ENCODE data around the gene SERP2. TPM values are rescaled to one million over a fixed set of nuclear protein-coding genes. Genes with fewer than 3 reads are reported as not detected.

Gene SERP2
- total and polyA plus RNA-seq, 2 donors (not counting 3 experiments of a cell fraction or from before 2014, with no cell fraction given), result 0.30 TPM; not detected in 1

DNA sequence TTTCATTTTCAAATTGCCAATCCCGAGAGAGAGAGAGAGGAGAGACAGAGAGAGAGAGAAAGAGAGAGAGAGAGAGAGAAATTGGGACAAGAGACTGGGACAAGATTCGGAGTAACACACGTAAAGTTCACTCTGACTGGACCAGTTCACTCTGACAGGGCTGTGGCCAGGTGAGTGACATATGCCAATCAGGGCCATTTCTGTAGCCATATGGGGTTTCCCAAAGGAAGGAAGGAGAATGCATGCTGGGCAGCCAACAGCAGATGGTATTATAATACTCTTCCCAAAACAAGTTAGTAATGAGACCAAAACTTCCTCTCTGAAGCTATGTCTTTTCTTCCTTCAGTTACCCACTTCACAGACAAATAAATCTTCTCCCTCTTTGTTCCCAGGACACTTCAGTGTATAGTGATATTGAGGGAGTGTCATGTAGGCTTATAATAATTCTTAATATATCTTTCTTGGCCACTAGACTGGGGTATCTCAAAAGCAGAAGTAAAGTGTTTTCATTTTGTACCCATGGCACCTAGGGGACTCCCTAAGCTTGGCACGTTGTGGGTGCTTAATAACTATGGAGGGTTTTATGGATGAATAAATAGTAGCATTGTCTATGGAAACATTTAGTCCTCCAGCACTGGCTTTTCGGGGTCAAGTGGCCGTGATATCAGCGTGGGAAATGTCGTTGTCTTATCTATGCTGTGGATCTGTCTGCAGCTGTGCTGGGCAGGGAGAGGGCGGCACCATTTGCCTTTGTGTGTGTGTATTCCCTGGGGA lies 51.6 kb downstream of the SERP2 start:
- no peaks in the 10 kb centered on the region for H3K79me2 ChIP-seq (ENCODE audit: control insufficient read depth, insufficient read depth, low read length)
- CTCF ChIA-PET, result interaction anchor here (0.8 to 1.4 kb wide), 2 partner anchors 10 to 203 kb away, joined by 3 read pairs; no protein-coding TSS in a partner anchor

More for the DNA sequence above, 51.6 kb downstream of the SERP2 start:
- dilution Hi-C loops (cut with MboI; ENCODE audit: extremely low pct_ligation_motif_present, low sequenced_read_pairs) (no loop called here), intact Hi-C loops (cut with micrococcal nuclease) (no loop called here)
- H3K27ac ChIP-seq (ENCODE audit: insufficient read depth, low read depth, low read length), result no peak overlapping the region
- peaks cover 4 to 5% of the 10 kb centered on the region in 2 experiments for H3K27me3 ChIP-seq (ENCODE audit: control insufficient read depth in 2 of 2, insufficient read depth in 2 of 2, low read length in 2 of 2)
- FAIRE-seq, result no peak
- no peaks in the 10 kb centered on the region for H3K36me3 ChIP-seq (ENCODE audit: control insufficient read depth in 2 of 2, extremely low read depth in 1 of 2, insufficient read depth in 2 of 2, low read length in 2 of 2)
- H4K20me1 ChIP-seq (replicated peaks; ENCODE audit: control insufficient read depth, extremely low read depth, insufficient read depth, low read length), result no peaks in the 10 kb centered on the region
- POLR2A ChIA-PET, result no interaction called here
- no peak overlapping the region for H2AFZ ChIP-seq (ENCODE audit: low read depth, low read length)
- DNase-seq (ENCODE audit: low read depth, low spot score), result peak; percentile 20
- BruUV-seq (replicated peaks), result no TSS peak
- no peaks in the 10 kb centered on the region for H3K9me3 ChIP-seq (replicated peaks; ENCODE audit: control insufficient read depth, insufficient read depth, low read length)
- no peak overlapping the region for H3K9ac ChIP-seq (replicated peaks; ENCODE audit: extremely low read depth, insufficient read depth, low read length)
- no peak overlapping the region for H3K4me3 ChIP-seq (replicated peaks in 1 of 3; ENCODE audit: insufficient read depth in 1 of 3, low read depth in 1 of 3, low read length in 3 of 3)
- H3K9me1 ChIP-seq (replicated peaks; ENCODE audit: control insufficient read depth, extremely low read depth, insufficient read depth, low read length), result no peaks in the 10 kb centered on the region
- TF ChIP-seq, protein P1, sequence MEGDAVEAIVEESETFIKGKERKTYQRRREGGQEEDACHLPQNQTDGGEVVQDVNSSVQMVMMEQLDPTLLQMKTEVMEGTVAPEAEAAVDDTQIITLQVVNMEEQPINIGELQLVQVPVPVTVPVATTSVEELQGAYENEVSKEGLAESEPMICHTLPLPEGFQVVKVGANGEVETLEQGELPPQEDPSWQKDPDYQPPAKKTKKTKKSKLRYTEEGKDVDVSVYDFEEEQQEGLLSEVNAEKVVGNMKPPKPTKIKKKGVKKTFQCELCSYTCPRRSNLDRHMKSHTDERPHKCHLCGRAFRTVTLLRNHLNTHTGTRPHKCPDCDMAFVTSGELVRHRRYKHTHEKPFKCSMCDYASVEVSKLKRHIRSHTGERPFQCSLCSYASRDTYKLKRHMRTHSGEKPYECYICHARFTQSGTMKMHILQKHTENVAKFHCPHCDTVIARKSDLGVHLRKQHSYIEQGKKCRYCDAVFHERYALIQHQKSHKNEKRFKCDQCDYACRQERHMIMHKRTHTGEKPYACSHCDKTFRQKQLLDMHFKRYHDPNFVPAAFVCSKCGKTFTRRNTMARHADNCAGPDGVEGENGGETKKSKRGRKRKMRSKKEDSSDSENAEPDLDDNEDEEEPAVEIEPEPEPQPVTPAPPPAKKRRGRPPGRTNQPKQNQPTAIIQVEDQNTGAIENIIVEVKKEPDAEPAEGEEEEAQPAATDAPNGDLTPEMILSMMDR (IDR thresholded peaks at IDR 0.05; ENCODE audit: extremely low read depth in 1 of 2, insufficient read depth in 1 of 2, low read depth in 1 of 2, low read length in 2 of 2), result no peak
- TF ChIP-seq POLR2A (IDR thresholded peaks at IDR 0.05; ENCODE audit: low read depth, low read length) (no peak), JUN (IDR thresholded peaks at IDR 0.05; ENCODE audit: borderline replicate concordance, insufficient read depth, insufficient read length, low read depth) (no peak), MYC (IDR thresholded peaks at IDR 0.05; ENCODE audit: low read depth, low read length) (no peak), POLR2AphosphoS5 (IDR thresholded peaks at IDR 0.05; ENCODE audit: insufficient read depth, low read depth, low read length) (no peak), FOS (IDR thresholded peaks at IDR 0.05; ENCODE audit: borderline replicate concordance, insufficient read depth, low read length) (no peak), EZH2 (IDR thresholded peaks at IDR 0.05; ENCODE audit: borderline replicate concordance, low read depth, low read length, severe bottlenecking) (no peak), GATA2 (IDR thresholded peaks at IDR 0.05; ENCODE audit: insufficient read depth, insufficient read length, low read depth, low read length) (no peak)
- TF ChIP-seq, protein P2, sequence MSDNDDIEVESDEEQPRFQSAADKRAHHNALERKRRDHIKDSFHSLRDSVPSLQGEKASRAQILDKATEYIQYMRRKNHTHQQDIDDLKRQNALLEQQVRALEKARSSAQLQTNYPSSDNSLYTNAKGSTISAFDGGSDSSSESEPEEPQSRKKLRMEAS (IDR thresholded peaks at IDR 0.05; ENCODE audit: insufficient read depth, insufficient read length), result no peak
- no peaks in the 10 kb centered on the region for H3K4me1 ChIP-seq (ENCODE audit: control insufficient read depth, extremely low read depth, insufficient read depth, low read length)
- H3K4me2 ChIP-seq (ENCODE audit: insufficient read depth, low read length), result no peak overlapping the region

All from endothelial cell of umbilical vein (primary cell).